Stomach (tissue), 9 donors: Measurements from ENCODE around the gene NDFIP2. TPM values are rescaled to one million over a fixed set of nuclear protein-coding genes. Genes with fewer than 3 reads are reported as not detected.

ENCODE experiments used
- DNase-seq, 2 donors: peaks; one replicate each; pipeline versions ENCODE4 v3.0.0 to v3.0.0-alpha.2; 2013 to 2019
- H3K27ac ChIP-seq, 5 donors: fragments of 200-600 bp in 4 of 5; sonication (generic) in 4 of 5; one replicate each; pipeline ENCODE4 v1.5.1; 2013 to 2019; ENCODE audit warnings: mild to moderate bottlenecking in 1 of 5, moderate library complexity in 1 of 5
- H3K27me3 ChIP-seq, 3 donors: fragments of 200-600 bp; sonication (generic); one replicate each; pipeline ENCODE4 v1.5.1; 2017 to 2019; ENCODE audit warnings: mixed run types in 1 of 3
- H3K36me3 ChIP-seq, 4 donors: fragments of 200-600 bp; sonication (generic); 1 replicate in 3 of 4; 2 replicates in 1 of 4; pipeline ENCODE4 v1.5.1; 2016 to 2019
- H3K4me1 ChIP-seq, 4 donors: fragments of 200-600 bp; sonication (generic); one replicate each; pipeline ENCODE4 v1.5.1; 2016 to 2019
- H3K4me3 ChIP-seq, 4 donors: fragments of 200-600 bp; sonication (generic) in 3 of 4; one replicate each; pipeline ENCODE4 v1.5.1; 2016 to 2019; ENCODE audit warnings: mild to moderate bottlenecking in 1 of 4
- H3K9me3 ChIP-seq, 4 donors: fragments of 200-600 bp; sonication (generic); one replicate each; pipeline ENCODE4 v1.5.1; 2016 to 2019
- EP300 ChIP-seq: sonication (generic); formaldehyde crosslinking; IDR thresholded peaks from one replicate; pipeline ENCODE4 v1.6.1; 2017; ENCODE audit warnings: antibody characterized with exemption
- POLR2A ChIP-seq, 4 donors: fragments of 450-650 bp; IDR thresholded peaks; one replicate each; pipeline ENCODE4 v1.6.1; 2016; ENCODE audit warnings: antibody characterized with exemption in 4 of 4, control low read depth in 2 of 4, mild to moderate bottlenecking in 1 of 4, moderate library complexity in 1 of 4
- POLR2AphosphoS5 ChIP-seq, 3 donors: sonication (generic); formaldehyde crosslinking; IDR thresholded peaks; one replicate each; pipeline ENCODE4 v1.6.1; 2016; ENCODE audit warnings: antibody characterized with exemption in 3 of 3
- WGBS, 5 donors: extraction: QIAGEN DNeasy Blood & Tissue Kit in 3 of 5; methylation state at CpG; one replicate each; pipeline versions ENCODE4 v1.1.5 to v1.1.7; 2013 to 2018; 5-methylcytosine and 5-hydroxymethylcytosine counted together
- intact Hi-C: fragments of 100-400 bp; cut with DNase I; formaldehyde crosslinking; loops from one replicate; pipeline ENCODE4 v1.15.1; 2023; ENCODE audit warnings: low total_unique reads
- polyA plus RNA-seq, 3 donors: library from polyadenylated mRNA; stranded (reverse); fragments of 200-250 nt; gene quantifications; one replicate each; pipeline ENCODE4 v1.2.3, GENCODE V29; 2013
- total RNA-seq, 5 donors: library from RNA; depleted of rRNA; stranded (reverse); fragments of >200 nt; gene quantifications; one replicate each; pipeline versions ENCODE4 v1.1.0 to v1.2.3, GENCODE V29; 2014 to 2016
- TF ChIP-seq, protein P1 (sequence below), 7 experiments: fragments of 450-650 bp in 4 of 7; fragments of 200-600 bp in 3 of 7; sonication (generic) in 3 of 7; IDR thresholded peaks; one replicate each; pipeline ENCODE4 v1.5.1; 2016 to 2019; ENCODE audit warnings: antibody characterized with exemption in 7 of 7, control low read depth in 2 of 7, mild to moderate bottlenecking in 1 of 7
- donor health status: healthy with polysubstance abuse.
- donor health status: Bipolar disorder and iron deficiency.
- donor health status: healthy.

NDFIP2 gene
- total and polyA plus RNA-seq, 8 donors, result 2.9 to 56.5 (median 14.7) TPM

DNA sequence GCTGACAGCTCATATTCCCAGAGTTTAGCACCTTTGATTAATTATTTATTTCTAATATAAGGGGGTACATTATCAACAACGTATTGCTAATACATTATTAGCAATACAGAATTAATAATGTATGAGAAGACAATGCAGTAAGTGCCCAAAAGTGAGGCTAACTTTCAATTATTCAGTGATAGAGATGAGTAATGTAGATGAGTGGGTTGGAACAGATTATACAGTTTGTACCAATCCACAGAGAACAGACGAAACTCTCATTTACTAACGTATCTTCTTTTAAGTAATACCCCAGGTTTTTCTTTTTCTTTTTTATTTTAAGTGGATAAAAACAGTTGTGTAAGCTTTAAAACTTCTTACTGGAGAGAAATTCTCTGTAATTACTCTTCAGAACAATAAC is 38.2 kb upstream of the NDFIP2 start:
- Histone ChIP-seq H3K4me3 (no peak overlapping the region), H3K27ac (no peak overlapping the region), H3K9me3 (no peaks in the 10 kb centered on the region), H3K36me3 (no peaks in the 10 kb centered on the region), H3K27me3 (no peaks in the 10 kb centered on the region), H3K4me1 (no peaks in the 10 kb centered on the region)
- TF ChIP-seq POLR2AphosphoS5 (IDR thresholded peaks at IDR 0.05), result no peak
- TF ChIP-seq, protein P1, sequence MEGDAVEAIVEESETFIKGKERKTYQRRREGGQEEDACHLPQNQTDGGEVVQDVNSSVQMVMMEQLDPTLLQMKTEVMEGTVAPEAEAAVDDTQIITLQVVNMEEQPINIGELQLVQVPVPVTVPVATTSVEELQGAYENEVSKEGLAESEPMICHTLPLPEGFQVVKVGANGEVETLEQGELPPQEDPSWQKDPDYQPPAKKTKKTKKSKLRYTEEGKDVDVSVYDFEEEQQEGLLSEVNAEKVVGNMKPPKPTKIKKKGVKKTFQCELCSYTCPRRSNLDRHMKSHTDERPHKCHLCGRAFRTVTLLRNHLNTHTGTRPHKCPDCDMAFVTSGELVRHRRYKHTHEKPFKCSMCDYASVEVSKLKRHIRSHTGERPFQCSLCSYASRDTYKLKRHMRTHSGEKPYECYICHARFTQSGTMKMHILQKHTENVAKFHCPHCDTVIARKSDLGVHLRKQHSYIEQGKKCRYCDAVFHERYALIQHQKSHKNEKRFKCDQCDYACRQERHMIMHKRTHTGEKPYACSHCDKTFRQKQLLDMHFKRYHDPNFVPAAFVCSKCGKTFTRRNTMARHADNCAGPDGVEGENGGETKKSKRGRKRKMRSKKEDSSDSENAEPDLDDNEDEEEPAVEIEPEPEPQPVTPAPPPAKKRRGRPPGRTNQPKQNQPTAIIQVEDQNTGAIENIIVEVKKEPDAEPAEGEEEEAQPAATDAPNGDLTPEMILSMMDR (IDR thresholded peaks at IDR 0.05), result no peak
- no peak for TF ChIP-seq POLR2A (IDR thresholded peaks at IDR 0.05)
- no peak for TF ChIP-seq EP300
- no peak for DNase-seq
- intact Hi-C loops, result no loop called here
- WGBS, 5 donors, result 81 to 89% (median 86%) methylated on average over 3 of the region's 3 CpGs

DNA sequence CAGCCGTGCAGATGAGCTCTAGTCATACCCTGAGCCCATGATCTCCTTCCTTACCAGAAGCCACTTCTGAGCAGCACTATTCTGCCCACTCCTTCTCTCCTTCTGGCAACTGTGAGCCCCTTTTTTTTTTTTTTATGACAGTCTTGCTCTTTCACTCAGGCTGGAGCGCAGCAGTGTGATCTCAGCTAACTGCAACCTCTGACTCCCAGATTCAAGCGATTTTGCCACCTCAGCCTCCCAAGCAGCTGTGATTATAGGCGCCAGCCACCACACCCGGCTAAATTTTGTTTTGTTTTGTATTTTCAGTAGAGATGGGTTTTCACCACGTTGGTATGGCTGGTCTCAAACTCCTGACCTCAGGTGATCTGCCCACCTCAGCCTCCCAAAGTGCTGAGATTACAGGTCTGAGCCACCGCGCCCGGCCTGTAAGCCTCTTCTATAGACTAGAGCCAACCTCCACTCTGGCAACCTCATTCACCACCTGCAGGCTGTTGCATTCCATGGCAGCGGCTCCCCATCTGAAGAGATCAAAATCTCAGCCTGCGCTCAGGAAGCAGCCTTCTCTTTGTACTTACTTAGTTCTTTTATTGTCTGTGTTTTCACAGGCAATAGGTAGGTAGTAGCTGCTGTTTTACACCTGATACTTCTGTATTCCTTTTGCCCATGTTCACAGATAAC is 34.8 kb upstream of the NDFIP2 start:
- WGBS, 5 donors, result 82 to 91% (median 84%) methylated on average over 11 of the region's 11 CpGs
- Histone ChIP-seq H3K9me3 (no peaks in the 10 kb centered on the region), H3K4me3 (no peak overlapping the region), H3K36me3 (no peaks in the 10 kb centered on the region), H3K27me3 (no peaks in the 10 kb centered on the region), H3K27ac (no peak overlapping the region), H3K4me1 (no peaks in the 10 kb centered on the region)
- intact Hi-C loops, result no loop called here
- TF ChIP-seq POLR2AphosphoS5 (IDR thresholded peaks at IDR 0.05) (no peak), EP300 (no peak), POLR2A (IDR thresholded peaks at IDR 0.05) (no peak)
- TF ChIP-seq, protein P1 (IDR thresholded peaks at IDR 0.05), result no peak
- no peak for DNase-seq

DNA sequence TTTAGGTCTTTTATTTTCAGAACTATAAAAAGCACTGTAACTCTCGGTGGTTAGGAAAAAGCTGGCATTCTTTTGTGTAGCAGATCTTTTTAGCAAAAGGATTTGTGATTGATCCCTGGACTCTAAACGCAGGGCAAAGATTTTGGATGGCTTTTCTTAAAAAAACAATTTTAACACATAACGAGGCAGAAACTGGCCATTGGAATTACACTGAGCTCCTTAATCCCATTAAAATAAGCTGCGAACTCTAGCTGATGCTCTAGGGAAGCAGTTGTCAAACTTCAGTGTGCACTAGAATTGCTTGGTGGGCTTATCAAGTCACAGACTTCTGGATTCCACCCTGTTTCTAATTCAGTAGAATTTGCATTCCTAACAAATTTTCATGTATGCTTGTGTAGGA is 33.8 kb upstream of the NDFIP2 start:
- TF ChIP-seq EP300 (no peak), POLR2A (IDR thresholded peaks at IDR 0.05) (no peak), POLR2AphosphoS5 (IDR thresholded peaks at IDR 0.05) (no peak)
- TF ChIP-seq, protein P1 (IDR thresholded peaks at IDR 0.05), result no peak
- 68 to 81% (median 79%) methylated on average over 4 of the region's 4 CpGs for WGBS, 5 donors
- no peak for DNase-seq

DNA sequence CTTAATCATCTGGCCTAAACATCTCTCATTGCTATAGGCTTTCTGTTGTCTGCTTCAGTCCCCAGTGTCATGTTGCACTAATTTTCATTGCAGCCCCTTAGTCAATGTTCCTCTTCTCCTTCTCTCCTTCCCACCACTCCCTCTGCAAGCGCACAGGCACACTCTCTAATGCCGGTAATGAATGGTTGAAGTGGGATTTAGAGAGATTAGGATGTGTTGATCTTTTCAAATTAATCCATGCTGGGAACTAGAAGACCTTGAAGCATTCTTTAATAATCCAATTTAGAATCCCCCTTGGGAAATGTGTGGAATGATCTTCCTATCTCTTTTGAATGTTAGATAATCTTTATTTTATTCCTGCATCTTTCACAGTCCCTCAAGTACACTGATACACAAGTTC is 33.2 kb upstream of the NDFIP2 start:
- Histone ChIP-seq H3K27ac (no peak overlapping the region), H3K27me3 (no peaks in the 10 kb centered on the region), H3K4me3 (no peak overlapping the region), H3K36me3 (no peaks in the 10 kb centered on the region), H3K4me1 (no peaks in the 10 kb centered on the region), H3K9me3 (no peaks in the 10 kb centered on the region)
- intact Hi-C loops, result no loop called here
- no peak for DNase-seq
- TF ChIP-seq POLR2A (IDR thresholded peaks at IDR 0.05) (no peak), EP300 (no peak), POLR2AphosphoS5 (IDR thresholded peaks at IDR 0.05) (no peak)
- TF ChIP-seq, protein P1 (IDR thresholded peaks at IDR 0.05), result no peak
- 72 to 81% (median 73%) methylated on average over 2 of the region's 2 CpGs for WGBS, 5 donors

More for the DNA sequence above, 33.8 kb upstream of the NDFIP2 start:
- no peak overlapping the region for H3K27ac ChIP-seq
- no peaks in the 10 kb centered on the region for H3K4me1 ChIP-seq
- no peaks in the 10 kb centered on the region for H3K9me3 ChIP-seq
- H3K36me3 ChIP-seq, result no peaks in the 10 kb centered on the region
- intact Hi-C loops, result no loop called here
- H3K27me3 ChIP-seq, result no peaks in the 10 kb centered on the region
- H3K4me3 ChIP-seq, result no peak overlapping the region
